22Rv1 (cell line): ENCODE results near the gene KLHL8.

Source experiments
- ZFX ChIP-seq: fragments of 450-650 bp; IDR thresholded peaks from 2 replicates; pipeline ENCODE4 v1.6.1; 2017; ENCODE audit warnings: antibody characterized with exemption, borderline replicate concordance
- TF ChIP-seq, protein P1 (sequence below): fragments of 450-650 bp; IDR thresholded peaks from 2 replicates; pipeline ENCODE4 v1.5.1; 2017; ENCODE audit warnings: mild to moderate bottlenecking

DNA sequence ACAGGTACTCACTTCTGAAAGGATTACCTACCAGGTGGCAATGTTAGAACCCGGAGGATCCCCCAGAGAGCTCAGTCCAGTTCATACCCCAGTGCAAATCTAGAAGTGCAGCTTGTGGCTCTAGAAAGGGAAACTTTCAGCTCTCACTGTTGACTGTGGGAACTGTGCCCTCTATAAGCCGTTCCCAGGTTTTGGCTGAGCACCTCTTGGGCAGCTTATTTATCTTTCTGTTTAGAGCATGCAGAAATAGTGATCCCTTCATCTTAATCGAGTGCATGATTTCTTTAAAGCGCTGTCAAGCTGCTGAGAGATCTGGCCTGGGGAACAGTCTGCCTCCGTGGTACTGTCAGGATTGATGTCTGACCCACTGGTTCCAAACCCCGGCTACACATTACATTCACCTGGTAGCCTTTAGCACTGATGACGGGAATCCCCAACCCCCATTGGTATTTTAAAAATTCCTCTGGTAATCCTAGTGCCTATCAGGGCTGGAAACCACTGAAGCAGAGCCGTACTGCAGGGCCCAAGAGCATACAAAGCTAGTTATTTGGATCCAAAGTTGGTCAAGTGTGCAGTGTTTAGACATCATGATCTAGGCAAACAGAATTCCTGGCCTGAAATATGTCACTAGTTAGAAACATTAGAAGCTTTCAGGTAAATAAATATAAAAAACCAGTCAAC, 103.2 kb downstream of the KLHL8 start:
- TF ChIP-seq, protein P1, sequence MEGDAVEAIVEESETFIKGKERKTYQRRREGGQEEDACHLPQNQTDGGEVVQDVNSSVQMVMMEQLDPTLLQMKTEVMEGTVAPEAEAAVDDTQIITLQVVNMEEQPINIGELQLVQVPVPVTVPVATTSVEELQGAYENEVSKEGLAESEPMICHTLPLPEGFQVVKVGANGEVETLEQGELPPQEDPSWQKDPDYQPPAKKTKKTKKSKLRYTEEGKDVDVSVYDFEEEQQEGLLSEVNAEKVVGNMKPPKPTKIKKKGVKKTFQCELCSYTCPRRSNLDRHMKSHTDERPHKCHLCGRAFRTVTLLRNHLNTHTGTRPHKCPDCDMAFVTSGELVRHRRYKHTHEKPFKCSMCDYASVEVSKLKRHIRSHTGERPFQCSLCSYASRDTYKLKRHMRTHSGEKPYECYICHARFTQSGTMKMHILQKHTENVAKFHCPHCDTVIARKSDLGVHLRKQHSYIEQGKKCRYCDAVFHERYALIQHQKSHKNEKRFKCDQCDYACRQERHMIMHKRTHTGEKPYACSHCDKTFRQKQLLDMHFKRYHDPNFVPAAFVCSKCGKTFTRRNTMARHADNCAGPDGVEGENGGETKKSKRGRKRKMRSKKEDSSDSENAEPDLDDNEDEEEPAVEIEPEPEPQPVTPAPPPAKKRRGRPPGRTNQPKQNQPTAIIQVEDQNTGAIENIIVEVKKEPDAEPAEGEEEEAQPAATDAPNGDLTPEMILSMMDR: no peak
- TF ChIP-seq ZFX: no peak
